ENCODE results near the gene SPRY4.

The SPRY4 gene

DNA sequence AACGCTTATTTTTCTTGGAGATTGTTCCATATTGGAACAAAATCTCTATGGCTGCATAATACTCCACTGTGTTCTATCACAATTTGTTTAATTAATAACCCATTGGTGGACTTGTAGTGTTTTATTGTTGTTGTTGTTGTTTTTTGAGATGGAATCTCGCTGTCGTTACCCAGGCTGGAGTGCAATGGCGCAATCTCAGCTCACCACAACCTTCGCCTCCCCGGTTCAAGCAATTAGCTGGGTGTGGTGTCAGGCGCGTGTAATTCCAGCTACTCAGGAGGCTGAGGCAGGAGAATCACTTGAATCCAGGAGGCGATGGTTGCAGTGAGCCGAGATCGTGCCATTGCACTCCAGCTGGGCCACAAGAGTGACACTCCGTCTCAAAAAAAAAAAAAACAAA, 38.7 kb downstream of the SPRY4 start:
- Histone ChIP-seq H3K4me2 (ENCODE audit: low read length) (no peak overlapping the region), H3K9me3 (ENCODE audit: control insufficient read depth, insufficient read depth, low read length) (no peaks in the 10 kb centered on the region), H4K20me1 (ENCODE audit: control insufficient read depth, insufficient read depth, low read depth, low read length) (no peaks in the 10 kb centered on the region), H3K27me3 (ENCODE audit: control insufficient read depth, low read length) (no peaks in the 10 kb centered on the region), H3K27ac (ENCODE audit: low read depth, low read length) (no peak overlapping the region), H3F3A (ENCODE audit: control insufficient read depth, insufficient read depth) (no peaks in the 10 kb centered on the region), H3K79me2 (ENCODE audit: control insufficient read depth, low read length) (no peaks in the 10 kb centered on the region), H3K36me3 (ENCODE audit: control insufficient read depth, low read length) (no peaks in the 10 kb centered on the region), H3K4me3 (ENCODE audit: low read length) (no peak overlapping the region), H3K9me2 (replicated peaks; ENCODE audit: control insufficient read depth, low read length) (no peaks in the 10 kb centered on the region), H3K4me1 (ENCODE audit: control insufficient read depth, low read length) (no peaks in the 10 kb centered on the region)
- TF ChIP-seq, protein P1, sequence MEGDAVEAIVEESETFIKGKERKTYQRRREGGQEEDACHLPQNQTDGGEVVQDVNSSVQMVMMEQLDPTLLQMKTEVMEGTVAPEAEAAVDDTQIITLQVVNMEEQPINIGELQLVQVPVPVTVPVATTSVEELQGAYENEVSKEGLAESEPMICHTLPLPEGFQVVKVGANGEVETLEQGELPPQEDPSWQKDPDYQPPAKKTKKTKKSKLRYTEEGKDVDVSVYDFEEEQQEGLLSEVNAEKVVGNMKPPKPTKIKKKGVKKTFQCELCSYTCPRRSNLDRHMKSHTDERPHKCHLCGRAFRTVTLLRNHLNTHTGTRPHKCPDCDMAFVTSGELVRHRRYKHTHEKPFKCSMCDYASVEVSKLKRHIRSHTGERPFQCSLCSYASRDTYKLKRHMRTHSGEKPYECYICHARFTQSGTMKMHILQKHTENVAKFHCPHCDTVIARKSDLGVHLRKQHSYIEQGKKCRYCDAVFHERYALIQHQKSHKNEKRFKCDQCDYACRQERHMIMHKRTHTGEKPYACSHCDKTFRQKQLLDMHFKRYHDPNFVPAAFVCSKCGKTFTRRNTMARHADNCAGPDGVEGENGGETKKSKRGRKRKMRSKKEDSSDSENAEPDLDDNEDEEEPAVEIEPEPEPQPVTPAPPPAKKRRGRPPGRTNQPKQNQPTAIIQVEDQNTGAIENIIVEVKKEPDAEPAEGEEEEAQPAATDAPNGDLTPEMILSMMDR (IDR thresholded peaks at IDR 0.05; ENCODE audit: low read depth, low read length, poor library complexity, severe bottlenecking), result no peak
- no peak for TF ChIP-seq EZH2phosphoT487 (IDR thresholded peaks at IDR 0.05; ENCODE audit: borderline replicate concordance, low read length)

DNA sequence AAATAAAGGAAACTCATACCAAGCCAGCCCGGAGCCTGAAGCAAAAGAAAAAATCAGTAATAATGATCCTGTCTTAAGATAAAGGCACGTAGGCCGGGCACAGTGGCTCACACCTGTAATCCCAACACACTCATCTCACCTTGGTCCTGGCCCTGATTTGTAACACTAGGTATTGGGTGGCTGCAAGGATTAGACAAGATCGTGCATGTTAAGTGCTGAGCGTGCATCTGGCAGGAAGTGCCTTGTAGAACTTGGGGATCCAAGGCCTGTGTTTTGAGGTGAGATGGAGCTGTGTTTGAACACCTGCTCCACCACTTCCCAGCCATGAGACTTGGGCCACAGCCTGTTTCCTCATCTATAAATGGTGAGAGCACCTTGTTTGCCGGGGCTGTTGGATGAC, 41.5 kb downstream of the SPRY4 start:
- Histone ChIP-seq H3K79me2 (ENCODE audit: control insufficient read depth, low read length) (no peaks in the 10 kb centered on the region), H3K4me3 (ENCODE audit: low read length) (no peak overlapping the region), H3K9me2 (replicated peaks; ENCODE audit: control insufficient read depth, low read length) (no peaks in the 10 kb centered on the region), H4K20me1 (ENCODE audit: control insufficient read depth, insufficient read depth, low read depth, low read length) (no peaks in the 10 kb centered on the region), H3K27ac (ENCODE audit: low read depth, low read length) (no peak overlapping the region), H3K9me3 (ENCODE audit: control insufficient read depth, insufficient read depth, low read length) (no peaks in the 10 kb centered on the region), H3F3A (ENCODE audit: control insufficient read depth, insufficient read depth) (no peaks in the 10 kb centered on the region), H3K4me1 (ENCODE audit: control insufficient read depth, low read length) (no peaks in the 10 kb centered on the region), H3K36me3 (ENCODE audit: control insufficient read depth, low read length) (no peaks in the 10 kb centered on the region), H3K4me2 (ENCODE audit: low read length) (no peak overlapping the region), H3K27me3 (ENCODE audit: control insufficient read depth, low read length) (peaks cover 4% of the 10 kb centered on the region; the same call in 1 of the 2 replicates)
- TF ChIP-seq EZH2phosphoT487 (IDR thresholded peaks at IDR 0.05; ENCODE audit: borderline replicate concordance, low read length), result no peak
- TF ChIP-seq, protein P1 (IDR thresholded peaks at IDR 0.05; ENCODE audit: low read depth, low read length, poor library complexity, severe bottlenecking), result no peak

DNA sequence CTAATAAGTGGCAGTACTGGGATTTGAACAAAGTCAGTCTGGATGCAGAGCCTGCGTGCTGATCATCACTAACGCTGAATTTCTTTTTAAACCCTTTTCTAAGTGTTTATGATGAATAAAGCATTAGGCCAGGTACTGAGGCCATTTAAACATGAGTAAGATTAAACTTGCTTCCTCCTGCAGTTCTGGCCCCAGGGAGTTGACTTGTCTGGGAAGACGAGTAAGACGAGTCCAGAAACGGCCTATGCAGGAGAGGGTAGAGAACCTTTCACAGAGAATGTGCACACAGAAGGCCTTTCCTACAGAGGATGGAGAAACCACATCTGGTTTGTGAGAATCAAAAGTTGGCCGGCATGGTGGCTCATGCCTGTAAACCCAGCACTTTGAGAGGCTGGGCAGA, 42.9 kb downstream of the SPRY4 start:
- no peaks in the 10 kb centered on the region for H3K4me1 ChIP-seq (ENCODE audit: control insufficient read depth, low read length)
- no peaks in the 10 kb centered on the region for H4K20me1 ChIP-seq (ENCODE audit: control insufficient read depth, insufficient read depth, low read depth, low read length)
- no peaks in the 10 kb centered on the region for H3F3A ChIP-seq (ENCODE audit: control insufficient read depth, insufficient read depth)
- no peak overlapping the region for H3K4me3 ChIP-seq (ENCODE audit: low read length)
- H3K27me3 ChIP-seq (ENCODE audit: control insufficient read depth, low read length), result peaks cover 7% of the 10 kb centered on the region; the same call in 1 of the 2 replicates
- H3K9me2 ChIP-seq (replicated peaks; ENCODE audit: control insufficient read depth, low read length), result no peaks in the 10 kb centered on the region
- H3K4me2 ChIP-seq (ENCODE audit: low read length), result no peak overlapping the region
- H3K79me2 ChIP-seq (ENCODE audit: control insufficient read depth, low read length), result no peaks in the 10 kb centered on the region
- H3K27ac ChIP-seq (ENCODE audit: low read depth, low read length), result no peak overlapping the region
- H3K36me3 ChIP-seq (ENCODE audit: control insufficient read depth, low read length), result no peaks in the 10 kb centered on the region
- no peaks in the 10 kb centered on the region for H3K9me3 ChIP-seq (ENCODE audit: control insufficient read depth, insufficient read depth, low read length)
- TF ChIP-seq EZH2phosphoT487 (IDR thresholded peaks at IDR 0.05; ENCODE audit: borderline replicate concordance, low read length), result no peak
- TF ChIP-seq, protein P1 (IDR thresholded peaks at IDR 0.05; ENCODE audit: low read depth, low read length, poor library complexity, severe bottlenecking), result no peak

DNA sequence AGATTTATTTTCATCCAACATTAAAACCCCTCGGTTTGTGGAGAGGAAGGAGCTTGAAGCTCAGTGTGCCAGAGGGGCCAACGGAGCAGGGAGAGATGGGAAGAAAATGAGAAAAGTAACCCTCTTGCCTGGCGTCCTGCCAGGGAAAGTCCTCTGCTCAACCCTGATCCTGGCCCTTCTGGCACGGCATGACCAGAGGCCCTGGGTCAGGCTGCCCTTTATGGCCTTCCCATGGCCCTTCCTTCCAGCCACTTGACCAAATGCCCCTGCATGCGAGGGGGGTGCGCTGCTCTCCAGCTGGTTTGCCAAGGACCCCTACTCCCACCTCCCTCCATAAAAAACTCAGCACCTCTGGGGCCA, 43.8 kb downstream of the SPRY4 start:
- peaks cover 7% of the 10 kb centered on the region; the same call in 1 of the 2 replicates for H3K27me3 ChIP-seq (ENCODE audit: control insufficient read depth, low read length)
- no peaks in the 10 kb centered on the region for H3K4me1 ChIP-seq (ENCODE audit: control insufficient read depth, low read length)
- H3K36me3 ChIP-seq (ENCODE audit: control insufficient read depth, low read length), result no peaks in the 10 kb centered on the region
- no peak overlapping the region for H3K4me2 ChIP-seq (ENCODE audit: low read length)
- H3K9me3 ChIP-seq (ENCODE audit: control insufficient read depth, insufficient read depth, low read length), result no peaks in the 10 kb centered on the region
- H3K27ac ChIP-seq (ENCODE audit: low read depth, low read length), result no peak overlapping the region
- H3K79me2 ChIP-seq (ENCODE audit: control insufficient read depth, low read length), result no peaks in the 10 kb centered on the region
- H3K9me2 ChIP-seq (replicated peaks; ENCODE audit: control insufficient read depth, low read length), result no peaks in the 10 kb centered on the region
- no peaks in the 10 kb centered on the region for H3F3A ChIP-seq (ENCODE audit: control insufficient read depth, insufficient read depth)
- no peaks in the 10 kb centered on the region for H4K20me1 ChIP-seq (ENCODE audit: control insufficient read depth, insufficient read depth, low read depth, low read length)
- no peak for TF ChIP-seq EZH2phosphoT487 (IDR thresholded peaks at IDR 0.05; ENCODE audit: borderline replicate concordance, low read length)
- TF ChIP-seq, protein P1 (IDR thresholded peaks at IDR 0.05; ENCODE audit: low read depth, low read length, poor library complexity, severe bottlenecking), result no peak
- no peak overlapping the region for H3K4me3 ChIP-seq (ENCODE audit: low read length)
